Endometrial microvascular endothelial cells (primary cell): ENCODE measurements around the gene SLU7. TPM values are rescaled to one million over a fixed set of nuclear protein-coding genes. Genes with fewer than 3 reads are reported as not detected.

ENCODE experiments used
- in situ Hi-C: cut with HindIII; loops from 2 replicates; pipeline ENCODE4 v1.10.0; 2017; ENCODE audit warnings: low sequenced_read_pairs, low pct_unique_long_range_greater_than_20kb; ENCODE audit errors: inconsistent ontology term
- total RNA-seq: library from RNA; depleted of rRNA; stranded (reverse); fragments of >200 nt; gene quantifications from one replicate; pipeline ENCODE4 v1.2.3, GENCODE V29; 2015; ENCODE audit errors: inconsistent ontology term

SLU7 gene
- total RNA-seq, 1 donor from 2014 or later: 35.5 TPM

- in situ Hi-C loops: no loop called here
Observed at GRCh38 chr5:160352308-160352707, 66.6 kb downstream of the SLU7 start.

Other genes with a start within 250 kb of the SLU7 start
- gene FABP6, start 189.6 kb downstream of the SLU7 start, total RNA-seq: not detected
- gene CCNJL, start 106.5 kb downstream of the SLU7 start, total RNA-seq: 8.6 TPM
- gene C1QTNF2, start 48.5 kb downstream of the SLU7 start, total RNA-seq: not detected
- 1.0 TPM for gene FAM200C, start 19.0 kb downstream of the SLU7 start, total RNA-seq
- gene PTTG1, start 2.8 kb upstream of the SLU7 start, total RNA-seq: 187 TPM